Measurements from ENCODE around the gene PTRH2. TPM values are rescaled to one million over a fixed set of nuclear protein-coding genes. Genes with fewer than 3 reads are reported as not detected.
"Not testable (repeated sequence)": the region's sequence is repeated elsewhere in the genome, so short reads cannot be mapped to it uniquely, and the experiment has no call there.

Gene PTRH2
- polyA plus RNA-seq, 4 donors = 8.6 to 29.9 (median 20.0) TPM

DNA sequence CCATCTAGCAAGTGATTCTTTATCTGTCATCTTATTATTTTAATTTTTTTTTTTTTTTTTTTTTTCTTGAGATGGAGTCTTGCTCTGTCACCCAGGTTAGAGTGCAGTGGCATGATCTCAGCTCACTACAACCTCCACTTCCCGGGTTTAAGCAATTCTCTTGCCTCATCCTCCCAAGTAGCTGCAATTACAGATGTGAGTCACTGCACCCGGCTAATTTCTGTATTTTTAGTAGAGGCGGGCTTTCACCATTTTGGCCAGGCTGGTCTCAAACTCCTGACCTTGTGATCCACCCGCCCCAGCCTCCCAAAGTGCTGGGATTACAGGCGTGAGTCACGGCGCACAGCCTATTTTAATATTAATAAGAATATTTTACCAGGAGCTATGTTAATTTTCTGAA is 50.6 kb downstream of the PTRH2 start:
- not testable (repeated sequence) for H3K4me1 ChIP-seq (ENCODE audit: control insufficient read depth in 3 of 3, insufficient read depth in 2 of 3, low read depth in 1 of 3, low read length in 2 of 3); H3K4me3 ChIP-seq (ENCODE audit: low read depth in 1 of 3, low read length in 3 of 3); H3K9me3 ChIP-seq (ENCODE audit: control insufficient read depth in 2 of 2, insufficient read depth in 1 of 2, low read depth in 1 of 2, low read length in 1 of 2); FAIRE-seq; H3K27me3 ChIP-seq (ENCODE audit: control insufficient read depth in 3 of 3, insufficient read depth in 3 of 3, low read length in 3 of 3); DNase-seq; H3K27ac ChIP-seq (ENCODE audit: low read depth in 1 of 3, low read length in 2 of 3)
- 89 to 93% (median 92%) methylated on average over 7 of the region's 7 CpGs for WGBS, 3 donors
- peaks cover 10 to 42% (median 27%) of the 10 kb centered on the region in 3 donors for H3K36me3 ChIP-seq (ENCODE audit: control insufficient read depth in 3 of 3, insufficient read depth in 2 of 3, low read depth in 1 of 3, low read length in 3 of 3)

- WGBS, 3 donors = 85 to 96% (median 92%) methylated on average over 2 of the region's 2 CpGs
- FAIRE-seq (no peak), DNase-seq (no peak)
- Histone ChIP-seq H3K4me1 (ENCODE audit: control insufficient read depth in 3 of 3, insufficient read depth in 2 of 3, low read depth in 1 of 3, low read length in 2 of 3) (no peaks in the 10 kb centered on the region), H3K9me3 (ENCODE audit: control insufficient read depth in 2 of 2, insufficient read depth in 1 of 2, low read depth in 1 of 2, low read length in 1 of 2) (peaks cover 0 to 6% of the 10 kb centered on the region in 2 donors), H3K36me3 (ENCODE audit: control insufficient read depth in 3 of 3, insufficient read depth in 2 of 3, low read depth in 1 of 3, low read length in 3 of 3) (peaks cover 9 to 29% (median 27%) of the 10 kb centered on the region in 3 donors), H3K27me3 (ENCODE audit: control insufficient read depth in 3 of 3, insufficient read depth in 3 of 3, low read length in 3 of 3) (no peaks in the 10 kb centered on the region), H3K4me3 (ENCODE audit: low read depth in 1 of 3, low read length in 3 of 3) (no peak overlapping the region), H3K27ac (ENCODE audit: low read depth in 1 of 3, low read length in 2 of 3) (peak overlapping the region in 1 of 3 donors; percentile 11)
Measured at GRCh38 chr17:59652119-59652518, 55.1 kb downstream of the PTRH2 start.

- FAIRE-seq = no peak
- Histone ChIP-seq H3K4me3 (ENCODE audit: low read depth in 1 of 3, low read length in 3 of 3) (no peak overlapping the region), H3K9me3 (ENCODE audit: control insufficient read depth in 2 of 2, insufficient read depth in 1 of 2, low read depth in 1 of 2, low read length in 1 of 2) (peaks cover 0 to 6% of the 10 kb centered on the region in 2 donors), H3K36me3 (ENCODE audit: control insufficient read depth in 3 of 3, insufficient read depth in 2 of 3, low read depth in 1 of 3, low read length in 3 of 3) (peaks cover 9 to 30% (median 21%) of the 10 kb centered on the region in 3 donors), H3K4me1 (ENCODE audit: control insufficient read depth in 3 of 3, insufficient read depth in 2 of 3, low read depth in 1 of 3, low read length in 2 of 3) (no peaks in the 10 kb centered on the region), H3K27ac (ENCODE audit: low read depth in 1 of 3, low read length in 2 of 3) (no peak overlapping the region), H3K27me3 (ENCODE audit: control insufficient read depth in 3 of 3, insufficient read depth in 3 of 3, low read length in 3 of 3) (no peaks in the 10 kb centered on the region)
- no peak for DNase-seq
Measured at GRCh38 chr17:59651346-59651745, 55.9 kb downstream of the PTRH2 start.

DNA sequence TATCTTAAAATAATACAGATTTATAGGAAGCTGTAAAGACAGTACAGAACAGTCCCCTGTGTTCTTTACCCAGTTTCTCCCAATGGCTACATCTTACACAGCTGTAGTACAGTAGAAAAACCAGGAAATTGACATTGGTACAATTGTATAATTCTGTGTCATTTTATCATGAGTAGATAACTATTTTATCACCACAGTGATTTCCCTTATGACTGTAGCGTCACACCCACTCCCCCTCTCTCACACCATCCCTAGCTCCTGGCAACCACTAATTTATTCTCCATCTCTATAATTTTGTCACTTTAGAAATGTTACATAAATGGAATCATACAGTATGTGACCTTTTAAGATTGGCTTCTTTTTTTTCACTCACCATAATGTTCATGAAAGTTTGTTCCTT is 56.6 kb downstream of the PTRH2 start:
- Histone ChIP-seq H3K9me3 (ENCODE audit: control insufficient read depth in 2 of 2, insufficient read depth in 1 of 2, low read depth in 1 of 2, low read length in 1 of 2) (peaks cover 0 to 6% of the 10 kb centered on the region in 2 donors), H3K4me1 (ENCODE audit: control insufficient read depth in 3 of 3, insufficient read depth in 2 of 3, low read depth in 1 of 3, low read length in 2 of 3) (no peaks in the 10 kb centered on the region), H3K27ac (ENCODE audit: low read depth in 1 of 3, low read length in 2 of 3) (no peak overlapping the region), H3K36me3 (ENCODE audit: control insufficient read depth in 3 of 3, insufficient read depth in 2 of 3, low read depth in 1 of 3, low read length in 3 of 3) (peaks cover 9 to 30% (median 21%) of the 10 kb centered on the region in 3 donors), H3K4me3 (ENCODE audit: low read depth in 1 of 3, low read length in 3 of 3) (no peak overlapping the region), H3K27me3 (ENCODE audit: control insufficient read depth in 3 of 3, insufficient read depth in 3 of 3, low read length in 3 of 3) (no peaks in the 10 kb centered on the region)
- FAIRE-seq (no peak), DNase-seq (no peak)
- 75 to 85% (median 80%) methylated on average over 1 of the region's 1 CpG for WGBS, 3 donors

DNA sequence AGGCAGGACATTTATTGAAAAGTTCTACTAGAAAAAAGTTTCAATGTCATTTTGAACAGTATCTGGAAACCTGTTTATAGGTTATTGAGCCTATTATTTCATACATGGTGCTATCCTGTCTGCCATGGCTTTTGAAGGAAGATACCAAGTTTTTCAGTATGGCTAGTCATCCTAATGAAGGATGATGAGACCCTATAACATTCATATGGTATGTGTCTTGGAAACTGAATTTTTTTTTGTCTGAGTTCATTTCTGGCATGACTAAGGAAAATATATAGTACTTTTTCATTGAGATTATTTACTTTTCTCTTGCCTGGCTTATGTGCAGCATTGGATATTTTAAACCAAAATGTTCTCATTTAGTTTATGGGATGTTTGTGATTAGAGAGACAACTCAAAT is 57.3 kb downstream of the PTRH2 start:
- Histone ChIP-seq H3K4me1 (ENCODE audit: control insufficient read depth in 3 of 3, insufficient read depth in 2 of 3, low read depth in 1 of 3, low read length in 2 of 3) (no peaks in the 10 kb centered on the region), H3K4me3 (ENCODE audit: low read depth in 1 of 3, low read length in 3 of 3) (no peak overlapping the region), H3K27me3 (ENCODE audit: control insufficient read depth in 3 of 3, insufficient read depth in 3 of 3, low read length in 3 of 3) (no peaks in the 10 kb centered on the region), H3K27ac (ENCODE audit: low read depth in 1 of 3, low read length in 2 of 3) (no peak overlapping the region), H3K9me3 (ENCODE audit: control insufficient read depth in 2 of 2, insufficient read depth in 1 of 2, low read depth in 1 of 2, low read length in 1 of 2) (peaks cover 0 to 6% of the 10 kb centered on the region in 2 donors), H3K36me3 (ENCODE audit: control insufficient read depth in 3 of 3, insufficient read depth in 2 of 3, low read depth in 1 of 3, low read length in 3 of 3) (peaks cover 9 to 26% (median 21%) of the 10 kb centered on the region in 3 donors)
- DNase-seq = no peak
- FAIRE-seq = no peak

Other genes with a start within 250 kb of the PTRH2 start
- gene DHX40, start 141.8 kb downstream of the PTRH2 start, polyA plus RNA-seq = 10 to 100 TPM in 3 of 4 donors, 1 to 10 TPM in 1; 9.6 to 32.2 (median 12.5) TPM
- 100 to 1,000 TPM in 1 of 4 donors, 10 to 100 TPM in 3; 60.4 to 175 (median 79.6) TPM for gene CLTC, start 87.5 kb downstream of the PTRH2 start, polyA plus RNA-seq
- gene VMP1, start 224 bp upstream of the PTRH2 start, polyA plus RNA-seq = 100 to 1,000 TPM in 2 of 4 donors, 10 to 100 TPM in 2; 62.1 to 178 (median 97.2) TPM
- 10 to 100 TPM in 1 of 4 donors, 1 to 10 TPM in 3; 5.2 to 11.9 (median 7.4) TPM for gene TUBD1, start 185.5 kb upstream of the PTRH2 start, polyA plus RNA-seq
- 10 to 100 TPM in 2 of 4 donors, 1 to 10 TPM in 2; 6.5 to 25.8 (median 9.8) TPM for gene RPS6KB1, start 185.7 kb upstream of the PTRH2 start, polyA plus RNA-seq

Measured in small intestine (tissue), 7 donors.